Spleen (tissue), 11 donors: ENCODE measurements around the gene ZFP28. TPM values are rescaled to one million over a fixed set of nuclear protein-coding genes. Genes with fewer than 3 reads are reported as not detected.
A peak's percentile ranks its signal among the peaks of the same experiment; 100 is the strongest.

Experiments
- DNase-seq: peaks from one replicate; pipeline ENCODE4 v3.0.0-alpha.2; 2020
- H3K27ac ChIP-seq, 8 donors: fragments of 200-600 bp; sonication (generic) in 7 of 8; 1 replicate in 4 of 8; 2 replicates in 4 of 8; pipeline versions ENCODE4 v1.5.0 to v1.8.0; 2016 to 2021; ENCODE audit warnings: inconsistent platforms in 4 of 8, mild to moderate bottlenecking in 4 of 8, moderate library complexity in 1 of 8
- H3K27me3 ChIP-seq, 7 donors: fragments of 200-600 bp; sonication (generic) in 6 of 7; replicated peaks in 1 of 7; 1 replicate in 4 of 7; 2 replicates in 3 of 7; pipeline versions ENCODE4 v1.5.0 to v1.8.0; 2016 to 2021; ENCODE audit warnings: inconsistent platforms in 3 of 7, mild to moderate bottlenecking in 1 of 7
- H3K36me3 ChIP-seq, 6 donors: fragments of 200-600 bp; sonication (generic) in 5 of 6; 1 replicate in 4 of 6; 2 replicates in 2 of 6; pipeline versions ENCODE4 v1.5.0 to v1.8.0; 2016 to 2021; ENCODE audit warnings: inconsistent platforms in 2 of 6
- H3K4me1 ChIP-seq, 6 donors: fragments of 200-600 bp; sonication (generic) in 5 of 6; 1 replicate in 3 of 6; 2 replicates in 3 of 6; pipeline versions ENCODE4 v1.5.0 to v1.8.0; 2016 to 2021; ENCODE audit warnings: inconsistent platforms in 3 of 6
- H3K4me3 ChIP-seq, 8 donors: fragments of 200-600 bp; sonication (generic) in 7 of 8; 1 replicate in 4 of 8; 2 replicates in 4 of 8; pipeline versions ENCODE4 v1.5.0 to v1.8.0; 2016 to 2021; ENCODE audit warnings: inconsistent platforms in 4 of 8, mild to moderate bottlenecking in 4 of 8, moderate library complexity in 2 of 8
- H3K9me3 ChIP-seq, 8 donors: fragments of 200-600 bp; sonication (generic) in 7 of 8; 1 replicate in 4 of 8; 2 replicates in 4 of 8; pipeline versions ENCODE4 v1.5.0 to v1.8.0; 2016 to 2021; ENCODE audit warnings: inconsistent platforms in 4 of 8
- POLR2A ChIP-seq, 3 donors: fragments of 450-650 bp; IDR thresholded peaks; one replicate each; pipeline ENCODE4 v1.5.1; 2017; ENCODE audit warnings: antibody characterized with exemption in 3 of 3, mild to moderate bottlenecking in 1 of 3
- POLR2AphosphoS5 ChIP-seq, 3 donors: sonication (generic); formaldehyde crosslinking; IDR thresholded peaks; one replicate each; pipeline ENCODE4 v1.5.1; 2017; ENCODE audit warnings: antibody characterized with exemption in 3 of 3
- WGBS, 5 donors: extraction: QIAGEN DNeasy Blood & Tissue Kit in 3 of 5; methylation state at CpG; one replicate each; pipeline versions ENCODE4 v1.1.5 to v1.1.7; 2013 to 2018; 5-methylcytosine and 5-hydroxymethylcytosine counted together
- intact Hi-C: fragments of 100-400 bp; cut with DNase I; formaldehyde crosslinking; loops from one replicate; pipeline ENCODE4 v1.15.0; 2023; ENCODE audit warnings: low total_unique reads
- polyA plus RNA-seq, 3 donors: library from polyadenylated mRNA; stranded (reverse); fragments of 200-250 nt; gene quantifications; one replicate each; pipeline ENCODE4 v1.2.1, GENCODE V29; 2013
- total RNA-seq, 7 donors: library from RNA; depleted of rRNA in 3 of 7; stranded (reverse); fragments of >200 nt in 3 of 7; fragmentation: NEBNext Ultra II Directional in 4 of 7; extraction: Animal tissue kit (Norgen Biotek cat#: 25700) in 4 of 7; gene quantifications; one replicate each; pipeline versions ENCODE4 v1.1.0 to v1.2.1, GENCODE V29; 2016 to 2021
- TF ChIP-seq, protein P1 (sequence below), 11 experiments: fragments of 200-600 bp in 7 of 11; fragments of 450-650 bp in 4 of 11; sonication (generic) in 4 of 11; IDR thresholded peaks in 8 of 11; conservative IDR thresholded peaks in 3 of 11; 1 replicate in 7 of 11; 2 replicates in 4 of 11; pipeline versions ENCODE4 v1.4.0 to v1.8.0; 2016 to 2021; ENCODE audit warnings: antibody characterized with exemption in 11 of 11, inconsistent platforms in 4 of 11, mild to moderate bottlenecking in 1 of 11
- donor health status: healthy with polysubstance abuse.
- donor health status: DM: no; HTN: no; CAD: no; lungs with moderate emphysema.
- donor health status: DM: no; HTN: no; CAD: no.
- donor health status: Bipolar disorder and iron deficiency.
- donor health status: healthy.
- donor health status: DM: no; HTN: no; CAD: no.
- donor health status: DM: yes; HTN: yes; CAD: no.

Gene ZFP28
- total and polyA plus RNA-seq, 10 donors: 2.0 to 8.1 (median 4.9) TPM

DNA sequence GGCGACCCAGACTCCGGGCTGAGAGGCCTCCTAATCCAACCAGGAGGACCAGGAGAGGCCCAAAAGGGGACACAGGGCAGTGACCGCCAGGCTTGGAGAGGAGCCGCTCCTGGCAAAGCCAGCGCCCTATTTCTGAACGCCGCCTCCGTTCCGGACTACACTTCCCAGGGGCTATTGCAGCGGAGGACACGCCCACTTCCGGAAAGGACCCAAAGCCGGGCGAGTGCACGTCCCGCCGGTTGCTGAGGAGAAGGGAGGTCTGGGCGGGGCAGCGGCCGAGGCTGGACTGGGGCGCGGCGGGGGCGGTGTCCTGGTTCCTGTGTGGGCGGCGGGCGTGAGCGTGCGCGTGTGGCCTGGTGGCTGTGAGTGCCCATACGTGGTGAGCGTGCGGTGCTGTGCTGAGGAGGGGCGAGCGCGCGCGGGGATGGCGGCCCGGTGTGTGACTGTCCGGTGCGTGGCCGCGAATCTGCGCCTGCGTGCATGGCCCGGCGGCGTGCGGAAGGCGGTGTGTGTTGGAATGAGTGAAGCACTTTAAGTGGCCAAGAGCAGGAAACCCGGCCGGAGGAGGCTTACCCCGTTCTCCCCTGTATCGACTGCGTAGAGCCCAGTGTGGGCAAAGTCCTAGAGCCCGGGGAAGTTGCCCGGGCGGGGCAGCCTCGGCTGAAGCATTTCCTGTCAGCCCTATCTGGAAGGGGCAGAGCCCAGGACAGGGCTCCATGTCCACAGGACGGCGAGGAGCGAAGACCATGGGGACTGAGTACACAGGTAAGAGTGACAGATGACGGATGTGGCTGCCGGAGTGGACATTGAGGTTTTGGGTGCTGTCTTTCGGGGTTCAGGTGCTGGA is 28.7 kb downstream of the ZFP28 start, which contains the start of gene ZNF470:
ZNF470 (plus strand) TSS at position 195 of the 847 bp plus-strand sequence. CDS start 2,844 bp downstream, outside the sequence.
- intact Hi-C loops: no loop called here
- H3K36me3 ChIP-seq: peaks cover 7 to 64% (median 36%) of the 10 kb centered on the region in 6 donors
- H3K27me3 ChIP-seq: no peaks in the 10 kb centered on the region
- 3 to 10% (median 7%) methylated on average over 48 to 66 of the region's 66 CpGs for WGBS, 5 donors
- H3K9me3 ChIP-seq: peaks cover 23 to 93% (median 89%) of the 10 kb centered on the region in 8 donors
- H3K27ac ChIP-seq: peak within 1 kb of the TSS; percentile 70 to 90 (median 88)
- peak within 1 kb of the TSS; percentile 65 to 97 (median 89) for H3K4me3 ChIP-seq
- TF ChIP-seq POLR2A (IDR thresholded peaks at IDR 0.05) (peak in 1 of 3 donors; percentile 33), POLR2AphosphoS5 (IDR thresholded peaks at IDR 0.05) (peak; percentile 89 to 91 (median 90))
- TF ChIP-seq, protein P1, sequence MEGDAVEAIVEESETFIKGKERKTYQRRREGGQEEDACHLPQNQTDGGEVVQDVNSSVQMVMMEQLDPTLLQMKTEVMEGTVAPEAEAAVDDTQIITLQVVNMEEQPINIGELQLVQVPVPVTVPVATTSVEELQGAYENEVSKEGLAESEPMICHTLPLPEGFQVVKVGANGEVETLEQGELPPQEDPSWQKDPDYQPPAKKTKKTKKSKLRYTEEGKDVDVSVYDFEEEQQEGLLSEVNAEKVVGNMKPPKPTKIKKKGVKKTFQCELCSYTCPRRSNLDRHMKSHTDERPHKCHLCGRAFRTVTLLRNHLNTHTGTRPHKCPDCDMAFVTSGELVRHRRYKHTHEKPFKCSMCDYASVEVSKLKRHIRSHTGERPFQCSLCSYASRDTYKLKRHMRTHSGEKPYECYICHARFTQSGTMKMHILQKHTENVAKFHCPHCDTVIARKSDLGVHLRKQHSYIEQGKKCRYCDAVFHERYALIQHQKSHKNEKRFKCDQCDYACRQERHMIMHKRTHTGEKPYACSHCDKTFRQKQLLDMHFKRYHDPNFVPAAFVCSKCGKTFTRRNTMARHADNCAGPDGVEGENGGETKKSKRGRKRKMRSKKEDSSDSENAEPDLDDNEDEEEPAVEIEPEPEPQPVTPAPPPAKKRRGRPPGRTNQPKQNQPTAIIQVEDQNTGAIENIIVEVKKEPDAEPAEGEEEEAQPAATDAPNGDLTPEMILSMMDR (IDR thresholded peaks at IDR 0.05 in 8 of 11, conservative IDR thresholded peaks at IDR 0.05 in 3 of 11): no peak
- peak; percentile 96 for DNase-seq
- peaks cover 3 to 20% (median 10%) of the 10 kb centered on the region in 6 donors for H3K4me1 ChIP-seq

DNA sequence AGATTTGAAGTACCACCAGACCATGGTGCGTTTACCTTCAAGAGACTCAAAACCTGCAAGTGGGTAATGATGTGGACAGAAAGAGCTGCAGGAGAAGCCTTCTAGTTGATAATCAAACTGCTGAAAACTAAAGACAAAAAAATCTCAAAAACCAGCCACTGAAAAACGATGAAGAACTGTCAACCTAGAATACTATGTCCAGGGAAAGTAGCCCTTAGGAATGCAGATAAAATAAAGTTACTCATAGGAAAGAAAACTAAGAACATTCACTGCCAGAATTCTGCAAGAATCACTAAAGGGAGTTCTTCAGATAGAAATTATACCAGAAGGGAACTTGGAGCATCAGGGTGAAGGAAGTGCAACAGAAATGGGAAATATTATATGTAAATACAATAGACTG is 33.8 kb downstream of the ZFP28 start:
- 47 to 78% (median 48%) methylated on average over 2 of the region's 2 CpGs for WGBS, 5 donors
- no peak for DNase-seq
- H3K4me1 ChIP-seq: peaks cover 0 to 11% (median 6%) of the 10 kb centered on the region in 6 donors
- H3K27me3 ChIP-seq: no peaks in the 10 kb centered on the region
- no peak overlapping the region for H3K4me3 ChIP-seq
- no peak overlapping the region for H3K27ac ChIP-seq
- peaks cover 30 to 92% (median 80%) of the 10 kb centered on the region in 6 donors for H3K36me3 ChIP-seq
- H3K9me3 ChIP-seq: peaks cover 57 to 100% (median 99%) of the 10 kb centered on the region in 8 donors
- TF ChIP-seq, protein P1 (IDR thresholded peaks at IDR 0.05 in 8 of 11, conservative IDR thresholded peaks at IDR 0.05 in 3 of 11): no peak
- TF ChIP-seq POLR2AphosphoS5 (IDR thresholded peaks at IDR 0.05) (no peak), POLR2A (IDR thresholded peaks at IDR 0.05) (no peak)
- intact Hi-C loops: no loop called here

DNA sequence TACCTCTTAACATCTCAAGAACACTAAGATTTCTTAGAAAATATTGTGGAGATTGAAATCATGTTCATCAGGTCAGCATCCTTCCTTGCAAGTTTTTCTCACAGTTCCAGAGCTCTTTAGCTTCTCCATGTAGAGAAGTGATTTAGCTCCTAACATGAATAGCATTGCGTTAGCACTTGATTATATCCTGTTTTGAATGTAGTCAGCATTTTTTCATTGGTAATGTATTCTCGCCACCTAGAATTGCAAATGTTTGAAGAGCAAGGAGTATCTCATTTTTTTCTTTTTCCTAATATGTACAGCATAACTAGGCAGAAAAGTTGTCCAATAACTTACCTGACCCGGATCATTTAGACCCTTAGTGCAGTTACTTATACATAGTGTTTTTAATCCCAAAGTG is 35.2 kb downstream of the ZFP28 start:
- 92 to 98% (median 97%) methylated on average over 3 of the region's 3 CpGs for WGBS, 5 donors
- intact Hi-C loops: no loop called here
- Histone ChIP-seq H3K9me3 (peaks cover 69 to 100% (median 100%) of the 10 kb centered on the region in 8 donors), H3K4me1 (no peaks in the 10 kb centered on the region), H3K27ac (no peak overlapping the region), H3K27me3 (no peaks in the 10 kb centered on the region), H3K36me3 (peaks cover 30 to 94% (median 78%) of the 10 kb centered on the region in 6 donors), H3K4me3 (no peak overlapping the region)
- DNase-seq: no peak
- no peak for TF ChIP-seq POLR2AphosphoS5 (IDR thresholded peaks at IDR 0.05)
- no peak for TF ChIP-seq POLR2A (IDR thresholded peaks at IDR 0.05)
- TF ChIP-seq, protein P1 (IDR thresholded peaks at IDR 0.05 in 8 of 11, conservative IDR thresholded peaks at IDR 0.05 in 3 of 11): no peak
